ENCODE measurements around the gene HOXC13.

Gene HOXC13

DNA sequence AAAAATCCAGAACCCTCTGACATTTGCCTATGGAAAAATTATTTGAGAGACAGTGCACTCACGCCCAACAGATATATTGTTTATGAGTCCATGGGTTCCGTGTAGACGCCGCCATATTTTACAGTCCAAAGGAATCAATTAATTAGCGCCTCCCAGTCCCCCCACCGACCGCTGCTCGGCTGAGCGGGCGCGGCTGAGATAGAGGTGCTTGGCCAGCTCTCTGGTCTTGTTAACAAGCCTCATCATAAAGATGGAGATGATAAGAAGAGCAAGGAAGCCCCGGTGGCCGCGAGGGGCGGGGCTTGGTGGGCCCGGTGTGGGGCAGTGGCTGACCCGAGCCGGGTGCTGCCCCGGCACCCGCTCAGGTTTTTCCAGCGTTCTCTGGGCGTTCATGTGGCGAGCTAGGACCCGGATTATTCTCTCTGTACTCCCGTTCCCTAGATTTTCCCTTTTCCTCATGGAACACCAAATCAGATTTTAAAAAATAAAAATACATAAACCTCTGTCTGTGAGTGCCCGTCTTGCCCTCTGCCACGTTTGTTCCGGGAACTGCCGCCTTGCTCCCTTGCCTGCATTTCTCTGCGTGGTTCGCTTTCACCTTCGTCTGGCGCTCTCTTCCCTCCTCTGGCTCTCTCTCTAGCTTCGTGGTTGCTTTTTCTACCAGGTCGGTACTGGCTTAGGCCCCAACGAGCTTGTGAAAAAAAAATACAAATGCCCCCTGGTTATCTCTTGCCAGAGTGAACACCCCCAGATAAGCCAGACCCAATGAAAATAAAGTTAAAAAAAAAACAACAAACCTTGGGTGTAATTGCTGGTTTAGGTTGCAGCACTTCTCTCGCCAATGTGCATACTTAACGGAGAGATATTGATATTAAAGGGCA is 25.0 kb downstream of the HOXC13 start:
- no peak for TF ChIP-seq FOXP2 (optimal IDR thresholded peaks at IDR 0.05; ENCODE audit: borderline replicate concordance, extremely low read depth, extremely low read length, insufficient read depth)
- TF ChIP-seq POLR2AphosphoS5 (IDR thresholded peaks at IDR 0.05; ENCODE audit: low read depth, low read length): no peak

DNA sequence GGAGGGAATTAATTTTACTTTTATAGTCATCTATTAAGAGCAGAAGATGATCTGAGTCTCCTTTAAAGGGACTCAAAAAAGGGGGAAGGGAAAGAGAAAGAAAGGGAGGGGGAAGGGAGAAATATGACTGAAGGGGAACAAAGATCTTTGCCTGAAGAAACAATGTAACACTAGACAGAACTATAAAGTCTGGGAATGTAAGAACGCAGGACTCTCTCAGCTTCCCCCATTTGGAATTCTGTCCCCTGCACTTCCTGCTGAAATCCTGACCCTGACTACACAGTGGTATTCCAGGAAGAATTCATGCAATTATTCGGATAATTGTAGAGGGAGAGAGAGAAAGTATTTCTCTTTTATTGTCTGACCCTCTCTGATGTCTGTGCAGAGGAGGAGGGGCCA is 25.7 kb downstream of the HOXC13 start:
- no peak for TF ChIP-seq POLR2AphosphoS5 (IDR thresholded peaks at IDR 0.05; ENCODE audit: low read depth, low read length)
- TF ChIP-seq SIN3A (IDR thresholded peaks at IDR 0.05; ENCODE audit: borderline replicate concordance, insufficient read depth, low read length): no peak
- no peak for TF ChIP-seq TAF1 (IDR thresholded peaks at IDR 0.05; ENCODE audit: borderline replicate concordance, insufficient read depth, low read length)
- TF ChIP-seq, protein P1, sequence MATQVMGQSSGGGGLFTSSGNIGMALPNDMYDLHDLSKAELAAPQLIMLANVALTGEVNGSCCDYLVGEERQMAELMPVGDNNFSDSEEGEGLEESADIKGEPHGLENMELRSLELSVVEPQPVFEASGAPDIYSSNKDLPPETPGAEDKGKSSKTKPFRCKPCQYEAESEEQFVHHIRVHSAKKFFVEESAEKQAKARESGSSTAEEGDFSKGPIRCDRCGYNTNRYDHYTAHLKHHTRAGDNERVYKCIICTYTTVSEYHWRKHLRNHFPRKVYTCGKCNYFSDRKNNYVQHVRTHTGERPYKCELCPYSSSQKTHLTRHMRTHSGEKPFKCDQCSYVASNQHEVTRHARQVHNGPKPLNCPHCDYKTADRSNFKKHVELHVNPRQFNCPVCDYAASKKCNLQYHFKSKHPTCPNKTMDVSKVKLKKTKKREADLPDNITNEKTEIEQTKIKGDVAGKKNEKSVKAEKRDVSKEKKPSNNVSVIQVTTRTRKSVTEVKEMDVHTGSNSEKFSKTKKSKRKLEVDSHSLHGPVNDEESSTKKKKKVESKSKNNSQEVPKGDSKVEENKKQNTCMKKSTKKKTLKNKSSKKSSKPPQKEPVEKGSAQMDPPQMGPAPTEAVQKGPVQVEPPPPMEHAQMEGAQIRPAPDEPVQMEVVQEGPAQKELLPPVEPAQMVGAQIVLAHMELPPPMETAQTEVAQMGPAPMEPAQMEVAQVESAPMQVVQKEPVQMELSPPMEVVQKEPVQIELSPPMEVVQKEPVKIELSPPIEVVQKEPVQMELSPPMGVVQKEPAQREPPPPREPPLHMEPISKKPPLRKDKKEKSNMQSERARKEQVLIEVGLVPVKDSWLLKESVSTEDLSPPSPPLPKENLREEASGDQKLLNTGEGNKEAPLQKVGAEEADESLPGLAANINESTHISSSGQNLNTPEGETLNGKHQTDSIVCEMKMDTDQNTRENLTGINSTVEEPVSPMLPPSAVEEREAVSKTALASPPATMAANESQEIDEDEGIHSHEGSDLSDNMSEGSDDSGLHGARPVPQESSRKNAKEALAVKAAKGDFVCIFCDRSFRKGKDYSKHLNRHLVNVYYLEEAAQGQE (IDR thresholded peaks at IDR 0.05; ENCODE audit: insufficient read depth in 1 of 2, low read depth in 2 of 2, low read length in 2 of 2): no peak
- no peak for TF ChIP-seq FOXP2 (optimal IDR thresholded peaks at IDR 0.05; ENCODE audit: borderline replicate concordance, extremely low read depth, extremely low read length, insufficient read depth)

DNA sequence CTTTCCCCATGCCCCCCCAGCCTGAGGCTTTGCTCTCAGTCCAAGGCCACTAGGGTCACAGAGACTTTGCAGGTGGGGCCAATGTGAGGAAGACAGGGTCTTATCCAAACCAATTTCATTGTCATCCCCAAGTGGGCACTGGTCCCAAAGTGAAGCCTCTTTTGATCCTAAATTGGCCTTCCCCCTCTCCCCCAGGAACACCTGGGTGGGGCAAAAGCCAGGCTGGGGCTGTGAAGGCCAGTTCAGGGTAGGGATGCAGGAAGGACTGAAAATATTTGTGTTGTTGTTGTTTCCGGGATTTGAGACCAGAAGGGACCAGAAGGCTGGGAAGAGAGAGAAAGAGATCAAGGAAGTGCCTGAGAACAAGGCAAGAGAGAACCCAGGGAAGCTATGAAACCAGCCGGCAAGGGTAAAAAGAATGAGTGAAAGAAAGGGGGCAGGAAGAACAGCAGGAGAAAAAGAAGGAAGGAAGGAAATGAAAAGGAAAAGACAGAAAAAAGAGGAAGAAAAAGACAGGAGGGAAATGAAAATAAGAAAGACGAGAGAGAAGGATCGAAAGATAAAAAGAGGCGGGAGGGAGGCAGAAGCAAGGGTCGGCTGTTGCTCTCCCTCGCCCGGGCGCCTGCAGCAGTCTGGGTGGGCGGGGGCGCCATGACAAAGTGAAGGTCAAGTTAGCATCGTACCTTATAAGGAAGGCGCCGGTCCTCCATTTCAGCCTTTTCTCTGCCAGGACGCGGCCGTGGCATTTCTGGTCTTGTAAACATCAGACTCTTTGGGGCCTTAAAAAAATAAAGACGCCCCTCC is 26.9 kb downstream of the HOXC13 start:
- TF ChIP-seq TAF1 (IDR thresholded peaks at IDR 0.05; ENCODE audit: borderline replicate concordance, insufficient read depth, low read length) (no peak), FOXP2 (optimal IDR thresholded peaks at IDR 0.05; ENCODE audit: borderline replicate concordance, extremely low read depth, extremely low read length, insufficient read depth) (no peak)

DNA sequence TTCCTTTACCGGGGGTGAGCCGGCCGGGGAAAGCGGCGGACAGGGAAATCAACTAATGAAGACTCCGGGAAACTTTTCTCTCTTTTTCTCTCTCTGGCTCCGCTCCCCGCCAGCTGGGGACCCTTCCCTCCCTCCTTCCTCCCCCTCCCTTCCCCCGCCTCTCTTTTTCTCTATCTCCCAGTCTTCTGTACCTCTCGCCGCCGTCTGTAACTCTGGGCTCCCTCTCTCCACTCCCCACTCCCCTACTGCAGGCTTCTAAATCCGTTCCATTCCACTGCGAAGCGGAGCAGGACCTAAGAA is 27.4 kb downstream of the HOXC13 start:
- TF ChIP-seq SIN3A (IDR thresholded peaks at IDR 0.05; ENCODE audit: borderline replicate concordance, insufficient read depth, low read length) (no peak), POLR2AphosphoS5 (IDR thresholded peaks at IDR 0.05; ENCODE audit: low read depth, low read length) (no peak), TAF1 (IDR thresholded peaks at IDR 0.05; ENCODE audit: borderline replicate concordance, insufficient read depth, low read length) (no peak), FOXP2 (optimal IDR thresholded peaks at IDR 0.05; ENCODE audit: borderline replicate concordance, extremely low read depth, extremely low read length, insufficient read depth) (no peak)
- TF ChIP-seq, protein P1 (IDR thresholded peaks at IDR 0.05; ENCODE audit: insufficient read depth in 1 of 2, low read depth in 2 of 2, low read length in 2 of 2): no peak

GRCh38 chr12:53966385-53967133 is 27.9 kb downstream of the HOXC13 start:
- TF ChIP-seq TAF1 (IDR thresholded peaks at IDR 0.05; ENCODE audit: borderline replicate concordance, insufficient read depth, low read length) (no peak), FOXP2 (optimal IDR thresholded peaks at IDR 0.05; ENCODE audit: borderline replicate concordance, extremely low read depth, extremely low read length, insufficient read depth) (no peak), POLR2AphosphoS5 (IDR thresholded peaks at IDR 0.05; ENCODE audit: low read depth, low read length) (no peak), SIN3A (IDR thresholded peaks at IDR 0.05; ENCODE audit: borderline replicate concordance, insufficient read depth, low read length) (no peak)
- TF ChIP-seq, protein P1 (IDR thresholded peaks at IDR 0.05; ENCODE audit: insufficient read depth in 1 of 2, low read depth in 2 of 2, low read length in 2 of 2): no peak

Data from PFSK-1 (cell line).